H1 (cell line): ENCODE data around the gene HAVCR1.

Experiments
- EP300 ChIP-seq, 2 experiments: IDR thresholded peaks; 1 replicate in 1 of 2; 2 replicates in 1 of 2; pipeline ENCODE4 v1.6.1; 2011 to 2012; ENCODE audit warnings: low read depth in 2 of 2, low read length in 2 of 2, mild to moderate bottlenecking in 2 of 2, borderline replicate concordance in 1 of 2, inconsistent platforms in 1 of 2, moderate library complexity in 1 of 2
- EZH2 ChIP-seq: fragments of 200-600 bp; sonication (generic); IDR thresholded peaks from 2 replicates; pipeline ENCODE4 v1.7.1; 2012; ENCODE audit warnings: low read depth, mild to moderate bottlenecking, moderate library complexity, low read length, inconsistent platforms; ENCODE audit not compliant: severe bottlenecking
- JUND ChIP-seq: IDR thresholded peaks from 2 replicates; pipeline ENCODE4 v1.6.1; 2011; ENCODE audit warnings: mild to moderate bottlenecking, improper control_type of control experiment, low read length
- KDM5A ChIP-seq: fragments of 200-600 bp; IDR thresholded peaks from 2 replicates; pipeline ENCODE4 v1.7.1; 2012; ENCODE audit warnings: mild to moderate bottlenecking, low read length, inconsistent platforms, mixed read lengths
- TF ChIP-seq, protein P1 (sequence below), 3 experiments: IDR thresholded peaks; 1 replicate in 2 of 3; 2 replicates in 1 of 3; pipeline versions ENCODE4 v1.5.1 to v1.6.1; 2011; ENCODE audit warnings: low read length in 3 of 3, mild to moderate bottlenecking in 3 of 3, inconsistent platforms in 2 of 3, low read depth in 1 of 3, moderate library complexity in 1 of 3; ENCODE audit not compliant: insufficient read depth in 1 of 3; ENCODE audit errors: control extremely low read depth in 1 of 3

DNA sequence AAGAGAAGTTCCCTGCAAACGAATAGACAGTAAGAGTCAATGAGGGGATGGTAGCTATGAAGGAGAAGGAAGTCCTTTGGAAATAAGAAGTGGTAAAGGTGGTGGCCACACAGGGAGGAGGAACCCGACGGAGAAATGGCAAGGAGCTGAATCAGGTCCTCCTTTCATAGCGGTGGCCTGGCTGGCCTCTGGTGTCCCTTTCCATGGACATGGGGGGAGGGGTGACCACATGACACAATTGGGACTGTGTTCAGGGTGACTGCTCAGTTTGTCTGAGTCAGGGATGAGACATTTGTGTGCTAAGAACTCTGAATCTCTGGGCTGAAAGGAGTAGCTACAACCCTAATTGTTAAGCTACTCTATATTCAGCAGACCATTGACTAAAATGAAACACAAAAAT is 67.2 kb downstream of the HAVCR1 start:
- TF ChIP-seq, protein P1, sequence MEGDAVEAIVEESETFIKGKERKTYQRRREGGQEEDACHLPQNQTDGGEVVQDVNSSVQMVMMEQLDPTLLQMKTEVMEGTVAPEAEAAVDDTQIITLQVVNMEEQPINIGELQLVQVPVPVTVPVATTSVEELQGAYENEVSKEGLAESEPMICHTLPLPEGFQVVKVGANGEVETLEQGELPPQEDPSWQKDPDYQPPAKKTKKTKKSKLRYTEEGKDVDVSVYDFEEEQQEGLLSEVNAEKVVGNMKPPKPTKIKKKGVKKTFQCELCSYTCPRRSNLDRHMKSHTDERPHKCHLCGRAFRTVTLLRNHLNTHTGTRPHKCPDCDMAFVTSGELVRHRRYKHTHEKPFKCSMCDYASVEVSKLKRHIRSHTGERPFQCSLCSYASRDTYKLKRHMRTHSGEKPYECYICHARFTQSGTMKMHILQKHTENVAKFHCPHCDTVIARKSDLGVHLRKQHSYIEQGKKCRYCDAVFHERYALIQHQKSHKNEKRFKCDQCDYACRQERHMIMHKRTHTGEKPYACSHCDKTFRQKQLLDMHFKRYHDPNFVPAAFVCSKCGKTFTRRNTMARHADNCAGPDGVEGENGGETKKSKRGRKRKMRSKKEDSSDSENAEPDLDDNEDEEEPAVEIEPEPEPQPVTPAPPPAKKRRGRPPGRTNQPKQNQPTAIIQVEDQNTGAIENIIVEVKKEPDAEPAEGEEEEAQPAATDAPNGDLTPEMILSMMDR (IDR thresholded peaks at IDR 0.05; ENCODE audit: control extremely low read depth in 1 of 3, insufficient read depth in 1 of 3, low read depth in 1 of 3, low read length in 3 of 3) = no peak
- no peak for TF ChIP-seq KDM5A
- TF ChIP-seq EP300 (IDR thresholded peaks at IDR 0.05; ENCODE audit: borderline replicate concordance in 1 of 2, low read depth in 2 of 2, low read length in 2 of 2) = no peak
- TF ChIP-seq JUND = no peak
- no peak for TF ChIP-seq EZH2
